SU-DHL-6 (cell line): Measurements from ENCODE around the gene LMAN2L.
"Not testable (repeated sequence)": the region's sequence is repeated elsewhere in the genome, so short reads cannot be mapped to it uniquely, and the experiment has no call there.

Experiments
- H2AFZ ChIP-seq: fragments of 200-600 bp; sonication (generic); 2 replicates; pipeline ENCODE4 v1.6.1; 2014; ENCODE audit warnings: low read depth, mild to moderate bottlenecking, moderate library complexity, mixed read lengths, antibody characterized with exemption, low read length; ENCODE audit not compliant: severe bottlenecking
- H3F3A ChIP-seq: fragments of 200-600 bp; shearing (Covaris generic); 2 replicates; pipeline ENCODE4 v1.6.0; 2016; ENCODE audit warnings: antibody characterized with exemption, mild to moderate bottlenecking; ENCODE audit not compliant: insufficient read depth
- H3K27ac ChIP-seq: fragments of 200-600 bp; sonication (generic); 2 replicates; pipeline ENCODE4 v1.5.1; 2016; ENCODE audit warnings: low read depth, mild to moderate bottlenecking, low read length, moderate library complexity, mixed read lengths
- H3K27me3 ChIP-seq: fragments of 200-600 bp; sonication (generic), shearing (Covaris generic); 2 replicates; pipeline ENCODE4 v1.6.0; 2014; ENCODE audit warnings: mild to moderate bottlenecking, low read length
- H3K36me3 ChIP-seq: fragments of 200-600 bp; sonication (generic); 2 replicates; pipeline ENCODE4 v1.6.1; 2014; ENCODE audit warnings: mild to moderate bottlenecking, low read length, mixed read lengths
- H3K4me2 ChIP-seq: fragments of 300-600, 200-600 bp; shearing (Covaris generic), sonication (generic); 2 replicates; pipeline ENCODE4 v1.6.0; 2014; ENCODE audit warnings: low read length, low read depth, mild to moderate bottlenecking; ENCODE audit not compliant: poor library complexity, severe bottlenecking
- H3K4me3 ChIP-seq: fragments of 200-600 bp; sonication (generic); 2 replicates; pipeline ENCODE4 v1.5.1; 2014; ENCODE audit warnings: antibody characterized with exemption, low read length, mild to moderate bottlenecking, mixed read lengths; ENCODE audit not compliant: insufficient read depth, poor library complexity, severe bottlenecking
- H3K79me2 ChIP-seq: fragments of 200-600 bp; sonication (generic); 2 replicates; pipeline ENCODE4 v1.6.1; 2014; ENCODE audit warnings: mild to moderate bottlenecking, low read length, moderate library complexity; ENCODE audit not compliant: insufficient read depth
- H3K9ac ChIP-seq: fragments of 200-600 bp; sonication (generic); 2 replicates; pipeline ENCODE4 v1.7.0; 2014; ENCODE audit warnings: mild to moderate bottlenecking, low read length
- H3K9me2 ChIP-seq: fragments of 200-600 bp; sonication (generic); replicated peaks from 2 replicates; pipeline ENCODE4 v1.6.1; 2014; ENCODE audit warnings: low read length; ENCODE audit not compliant: insufficient read depth
- H3K9me3 ChIP-seq: fragments of 200-600 bp; sonication (generic); 2 replicates; pipeline ENCODE4 v1.6.1; 2014; ENCODE audit warnings: low read length, mixed read lengths; ENCODE audit not compliant: insufficient read depth
- H4K20me1 ChIP-seq: fragments of 200-600 bp; sonication (generic); 2 replicates; pipeline ENCODE4 v1.6.1; 2014; ENCODE audit warnings: low read depth, mild to moderate bottlenecking, antibody characterized with exemption, low read length, moderate library complexity, mixed read lengths
- EZH2phosphoT487 ChIP-seq: fragments of 200-600 bp; sonication (generic), shearing (Covaris generic); conservative IDR thresholded peaks from 2 replicates; pipeline ENCODE4 v1.6.1; 2018; ENCODE audit warnings: mild to moderate bottlenecking, antibody characterized with exemption, low read length, moderate library complexity, mixed read lengths
- TF ChIP-seq, protein P1 (sequence below): fragments of 200-600 bp; sonication (generic); IDR thresholded peaks from one replicate; pipeline ENCODE4 v1.5.1; 2017; ENCODE audit warnings: antibody characterized with exemption, mild to moderate bottlenecking, low read length, moderate library complexity; ENCODE audit not compliant: insufficient read depth, poor library complexity, severe bottlenecking

LMAN2L gene

DNA sequence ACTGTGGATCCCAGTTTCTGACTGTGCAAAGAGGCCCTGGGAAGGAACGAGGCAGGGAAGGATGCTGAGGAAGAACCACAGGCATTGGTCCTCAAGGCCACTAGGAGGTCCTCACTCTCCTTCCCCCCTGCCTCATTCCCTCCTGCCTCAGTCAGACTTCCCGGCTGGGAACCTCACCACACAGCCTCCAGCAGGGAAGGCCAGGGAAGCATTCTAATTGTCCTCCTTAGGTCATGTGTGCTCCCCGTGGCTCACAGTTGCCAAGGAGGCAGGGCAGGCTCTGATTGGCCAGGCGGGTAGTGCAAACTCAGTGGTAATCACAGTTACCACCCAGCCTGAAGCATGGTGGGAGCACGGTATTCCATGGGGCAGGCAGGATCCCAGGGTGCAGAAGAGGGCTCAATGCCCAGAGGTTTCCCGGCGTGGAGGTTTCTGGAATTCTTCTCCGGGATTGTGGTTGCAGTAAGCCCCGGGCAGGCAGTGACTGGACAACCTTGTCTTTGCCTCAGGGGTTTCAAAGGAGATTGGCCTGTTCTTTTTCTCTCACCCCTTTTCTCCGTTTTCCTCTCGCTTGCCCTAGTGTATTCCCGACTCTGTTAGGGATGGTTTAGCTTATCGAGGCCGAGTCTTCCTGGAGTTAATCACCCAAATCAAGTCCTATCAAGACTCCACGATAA is 70.2 kb downstream of the LMAN2L start:
- H3F3A ChIP-seq = no peaks in the 10 kb centered on the region
- H3K36me3 ChIP-seq = no peaks in the 10 kb centered on the region
- H4K20me1 ChIP-seq = no peaks in the 10 kb centered on the region
- H3K79me2 ChIP-seq = no peaks in the 10 kb centered on the region
- no peak overlapping the region for H2AFZ ChIP-seq
- TF ChIP-seq EZH2phosphoT487 = no peak
- TF ChIP-seq, protein P1, sequence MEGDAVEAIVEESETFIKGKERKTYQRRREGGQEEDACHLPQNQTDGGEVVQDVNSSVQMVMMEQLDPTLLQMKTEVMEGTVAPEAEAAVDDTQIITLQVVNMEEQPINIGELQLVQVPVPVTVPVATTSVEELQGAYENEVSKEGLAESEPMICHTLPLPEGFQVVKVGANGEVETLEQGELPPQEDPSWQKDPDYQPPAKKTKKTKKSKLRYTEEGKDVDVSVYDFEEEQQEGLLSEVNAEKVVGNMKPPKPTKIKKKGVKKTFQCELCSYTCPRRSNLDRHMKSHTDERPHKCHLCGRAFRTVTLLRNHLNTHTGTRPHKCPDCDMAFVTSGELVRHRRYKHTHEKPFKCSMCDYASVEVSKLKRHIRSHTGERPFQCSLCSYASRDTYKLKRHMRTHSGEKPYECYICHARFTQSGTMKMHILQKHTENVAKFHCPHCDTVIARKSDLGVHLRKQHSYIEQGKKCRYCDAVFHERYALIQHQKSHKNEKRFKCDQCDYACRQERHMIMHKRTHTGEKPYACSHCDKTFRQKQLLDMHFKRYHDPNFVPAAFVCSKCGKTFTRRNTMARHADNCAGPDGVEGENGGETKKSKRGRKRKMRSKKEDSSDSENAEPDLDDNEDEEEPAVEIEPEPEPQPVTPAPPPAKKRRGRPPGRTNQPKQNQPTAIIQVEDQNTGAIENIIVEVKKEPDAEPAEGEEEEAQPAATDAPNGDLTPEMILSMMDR = no peak
- no peaks in the 10 kb centered on the region for H3K9me2 ChIP-seq
- no peaks in the 10 kb centered on the region for H3K27me3 ChIP-seq
- H3K27ac ChIP-seq = no peak overlapping the region
- no peak overlapping the region for H3K9ac ChIP-seq
- H3K4me3 ChIP-seq = no peak overlapping the region
- no peak overlapping the region for H3K4me2 ChIP-seq
- no peaks in the 10 kb centered on the region for H3K9me3 ChIP-seq

DNA sequence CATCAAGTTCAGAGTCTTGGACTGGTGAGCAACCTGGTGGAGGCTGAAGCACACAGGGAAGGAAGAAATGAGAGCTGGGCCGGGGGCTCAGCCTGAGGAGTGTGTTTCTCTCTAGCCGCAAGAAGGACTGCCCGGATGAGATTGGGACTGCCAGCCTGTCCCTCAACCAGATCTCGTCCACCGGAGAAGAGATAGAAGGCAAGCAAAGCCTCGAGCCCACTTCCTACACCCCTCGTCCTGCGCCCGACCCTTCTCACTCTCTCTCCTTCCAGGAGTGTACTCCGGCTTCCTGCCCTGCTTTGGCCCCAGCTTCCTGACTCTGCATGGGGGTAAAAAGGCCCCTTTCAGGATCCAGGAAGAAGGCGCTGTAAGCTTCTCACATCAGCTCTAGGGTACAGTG is 71.1 kb downstream of the LMAN2L start:
- Histone ChIP-seq H3K36me3 (no peaks in the 10 kb centered on the region), H2AFZ (no peak overlapping the region), H3K27ac (no peak overlapping the region), H3F3A (no peaks in the 10 kb centered on the region), H3K4me2 (no peak overlapping the region), H3K27me3 (no peaks in the 10 kb centered on the region), H3K9me3 (no peaks in the 10 kb centered on the region), H3K9ac (no peak overlapping the region), H3K9me2 (no peaks in the 10 kb centered on the region), H3K79me2 (no peaks in the 10 kb centered on the region), H4K20me1 (no peaks in the 10 kb centered on the region), H3K4me3 (no peak overlapping the region)
- TF ChIP-seq, protein P1 = no peak
- TF ChIP-seq EZH2phosphoT487 = no peak

DNA sequence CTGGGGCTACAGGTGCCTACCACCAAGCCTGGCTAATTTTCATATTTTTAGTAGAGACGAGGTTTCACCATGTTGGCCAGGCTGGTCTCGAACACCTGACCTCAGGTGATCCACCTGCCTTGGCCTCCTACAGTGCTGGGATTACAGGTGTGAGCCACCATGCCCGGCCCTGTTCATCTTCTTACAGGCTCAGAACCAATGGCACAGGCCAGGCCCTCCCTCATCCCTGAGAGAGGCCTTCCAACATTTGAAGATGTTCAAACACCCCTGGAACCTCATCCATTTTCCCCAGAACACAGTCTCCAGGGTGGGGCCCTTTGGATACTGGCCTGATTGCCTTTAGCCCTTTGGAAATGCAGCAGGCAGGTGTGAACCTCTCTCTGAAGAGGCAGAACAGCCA is 74.1 kb downstream of the LMAN2L start:
- H3K27me3 ChIP-seq, H4K20me1 ChIP-seq, H3K4me3 ChIP-seq, H3F3A ChIP-seq, H3K36me3 ChIP-seq, H3K9ac ChIP-seq, H3K79me2 ChIP-seq, H3K27ac ChIP-seq, H3K9me3 ChIP-seq, H3K4me2 ChIP-seq, H2AFZ ChIP-seq, H3K9me2 ChIP-seq: not testable (repeated sequence)

DNA sequence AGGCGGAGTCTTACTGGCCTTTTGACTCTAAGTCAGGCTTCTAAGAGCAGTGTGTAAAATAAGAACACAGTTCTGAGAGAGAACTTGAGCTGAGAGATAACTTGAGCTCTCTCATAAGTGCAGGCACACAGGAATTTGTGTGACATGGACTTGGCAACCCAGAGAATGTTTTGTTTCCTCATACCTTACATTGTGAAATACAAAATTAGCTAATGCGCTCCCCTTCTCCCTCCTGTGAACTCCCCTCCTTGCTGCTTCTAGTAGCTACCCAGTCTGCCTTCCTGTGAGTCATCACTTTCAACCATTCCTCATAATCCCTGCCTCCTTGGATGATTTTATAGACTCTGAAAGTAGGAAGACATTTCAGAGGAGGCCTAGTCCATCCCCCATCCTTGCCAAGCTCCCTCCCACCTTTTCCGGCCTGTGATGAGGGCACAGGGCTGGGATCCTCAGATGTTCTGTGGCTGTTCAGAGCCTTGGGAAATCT is 74.7 kb downstream of the LMAN2L start:
- Histone ChIP-seq H3K9ac (no peak overlapping the region), H3K9me2 (no peaks in the 10 kb centered on the region), H4K20me1 (no peaks in the 10 kb centered on the region), H3K4me3 (no peak overlapping the region), H3K4me2 (no peak overlapping the region), H3K27me3 (no peaks in the 10 kb centered on the region), H3K79me2 (no peaks in the 10 kb centered on the region), H3F3A (no peaks in the 10 kb centered on the region), H3K9me3 (no peaks in the 10 kb centered on the region), H3K36me3 (no peaks in the 10 kb centered on the region), H3K27ac (no peak overlapping the region), H2AFZ (no peak overlapping the region)
- TF ChIP-seq EZH2phosphoT487 = no peak
- TF ChIP-seq, protein P1 = no peak
